Tibial artery (tissue), 4 donors: ENCODE data around the gene MROH9.
A peak's percentile ranks its signal among the peaks of the same experiment; 100 is the strongest.

ENCODE experiments used
- DNase-seq, 2 donors: peaks; one replicate each; pipeline ENCODE4 v3.0.0-alpha.2; 2019
- H3K27ac ChIP-seq, 2 donors: fragments of 200-600 bp; sonication (generic) in 1 of 2; 1 replicate in 1 of 2; 2 replicates in 1 of 2; pipeline ENCODE4 v1.5.1; 2018 to 2019; ENCODE audit warnings: mild to moderate bottlenecking in 1 of 2
- H3K27me3 ChIP-seq, 2 donors: fragments of 200-600 bp; sonication (generic) in 1 of 2; one replicate each; pipeline versions ENCODE4 v1.5.1 to v1.6.0; 2016 to 2019
- H3K36me3 ChIP-seq, 3 donors: fragments of 200-600 bp; sonication (generic) in 2 of 3; one replicate each; pipeline ENCODE4 v1.5.1; 2016 to 2019; ENCODE audit warnings: mild to moderate bottlenecking in 2 of 3
- H3K4me1 ChIP-seq, 4 donors: fragments of 200-600 bp; sonication (generic) in 2 of 4; 1 replicate in 3 of 4; 2 replicates in 1 of 4; pipeline ENCODE4 v1.5.1; 2016 to 2019
- H3K4me3 ChIP-seq, 2 donors: fragments of 200-600 bp; sonication (generic) in 1 of 2; 1 replicate in 1 of 2; 2 replicates in 1 of 2; pipeline ENCODE4 v1.5.1; 2018 to 2019; ENCODE audit warnings: mild to moderate bottlenecking in 2 of 2
- H3K9me3 ChIP-seq, 3 donors: fragments of 200-600 bp; sonication (generic) in 1 of 3; one replicate each; pipeline ENCODE4 v1.5.1; 2016 to 2019
- intact Hi-C: fragments of 100-400 bp; cut with DNase I; formaldehyde crosslinking; loops from one replicate; pipeline ENCODE4 v1.15.0; 2023; ENCODE audit warnings: low total_unique reads
- TF ChIP-seq, protein P1 (sequence below), 2 experiments: fragments of 200-600 bp in 1 of 2; fragments of 450-650 bp in 1 of 2; IDR thresholded peaks; one replicate each; pipeline ENCODE4 v1.5.1; 2017 to 2019; ENCODE audit warnings: antibody characterized with exemption in 2 of 2, mild to moderate bottlenecking in 1 of 2, moderate library complexity in 1 of 2

Gene MROH9

DNA sequence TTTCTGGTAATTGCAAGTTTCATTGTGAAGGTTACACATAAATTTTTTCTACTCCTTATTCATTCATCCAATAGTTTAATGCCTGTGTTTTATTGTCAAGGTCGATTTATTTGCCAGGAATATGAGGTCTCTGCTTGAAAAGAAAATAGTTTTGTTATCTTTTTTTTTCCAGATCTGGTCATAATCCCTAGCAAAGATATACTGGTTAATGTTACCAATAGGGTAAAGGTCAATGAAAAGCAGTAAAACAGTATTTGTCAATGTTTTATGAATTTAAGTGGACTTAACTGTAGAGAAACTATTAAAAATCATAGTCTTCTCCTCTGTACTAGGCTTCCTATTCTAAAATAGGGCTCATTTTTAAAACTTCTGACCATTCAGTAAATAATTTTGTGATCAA lies 147.3 kb downstream of the MROH9 start:
- intact Hi-C loops, result loop anchor here (5.0 kb wide), 1 partner anchor 145 kb away; no protein-coding TSS in a partner anchor
- peaks cover 0 to 16% (median 8%) of the 10 kb centered on the region in 4 donors for H3K4me1 ChIP-seq
- TF ChIP-seq, protein P1, sequence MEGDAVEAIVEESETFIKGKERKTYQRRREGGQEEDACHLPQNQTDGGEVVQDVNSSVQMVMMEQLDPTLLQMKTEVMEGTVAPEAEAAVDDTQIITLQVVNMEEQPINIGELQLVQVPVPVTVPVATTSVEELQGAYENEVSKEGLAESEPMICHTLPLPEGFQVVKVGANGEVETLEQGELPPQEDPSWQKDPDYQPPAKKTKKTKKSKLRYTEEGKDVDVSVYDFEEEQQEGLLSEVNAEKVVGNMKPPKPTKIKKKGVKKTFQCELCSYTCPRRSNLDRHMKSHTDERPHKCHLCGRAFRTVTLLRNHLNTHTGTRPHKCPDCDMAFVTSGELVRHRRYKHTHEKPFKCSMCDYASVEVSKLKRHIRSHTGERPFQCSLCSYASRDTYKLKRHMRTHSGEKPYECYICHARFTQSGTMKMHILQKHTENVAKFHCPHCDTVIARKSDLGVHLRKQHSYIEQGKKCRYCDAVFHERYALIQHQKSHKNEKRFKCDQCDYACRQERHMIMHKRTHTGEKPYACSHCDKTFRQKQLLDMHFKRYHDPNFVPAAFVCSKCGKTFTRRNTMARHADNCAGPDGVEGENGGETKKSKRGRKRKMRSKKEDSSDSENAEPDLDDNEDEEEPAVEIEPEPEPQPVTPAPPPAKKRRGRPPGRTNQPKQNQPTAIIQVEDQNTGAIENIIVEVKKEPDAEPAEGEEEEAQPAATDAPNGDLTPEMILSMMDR (IDR thresholded peaks at IDR 0.05), result no peak
- peak overlapping the region; percentile 61 to 68 for H3K27ac ChIP-seq
- no peaks in the 10 kb centered on the region for H3K36me3 ChIP-seq
- no peak overlapping the region for H3K4me3 ChIP-seq
- H3K9me3 ChIP-seq, result no peaks in the 10 kb centered on the region
- DNase-seq, result no peak
- H3K27me3 ChIP-seq, result no peaks in the 10 kb centered on the region

DNA sequence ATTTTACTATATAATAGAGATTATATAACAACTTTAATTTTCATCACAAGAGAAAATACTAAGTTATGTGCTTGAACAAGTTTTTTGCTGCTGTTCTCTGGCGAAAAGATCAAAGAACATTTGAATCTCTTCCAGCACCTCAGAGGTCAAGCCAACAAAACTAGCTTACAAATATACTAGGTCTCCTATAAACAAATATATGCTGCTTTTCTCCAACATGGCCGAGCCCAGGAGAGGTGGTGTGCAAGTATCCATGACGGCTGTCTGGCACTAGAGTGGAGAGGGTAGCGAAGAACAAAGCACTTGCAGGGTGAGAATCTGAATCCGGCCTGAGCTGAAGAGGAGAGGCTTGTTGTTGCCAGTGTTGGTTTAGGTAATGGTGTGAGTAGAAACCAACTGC lies 147.9 kb downstream of the MROH9 start:
- H3K4me3 ChIP-seq, result no peak overlapping the region
- no peaks in the 10 kb centered on the region for H3K27me3 ChIP-seq
- H3K27ac ChIP-seq, result peak overlapping the region; percentile 61 to 68
- H3K4me1 ChIP-seq, result peaks cover 0 to 16% (median 8%) of the 10 kb centered on the region in 4 donors
- intact Hi-C loops, result loop anchor here (5.0 kb wide), 1 partner anchor 144 kb away; no protein-coding TSS in a partner anchor
- H3K9me3 ChIP-seq, result no peaks in the 10 kb centered on the region
- DNase-seq, result no peak
- TF ChIP-seq, protein P1 (IDR thresholded peaks at IDR 0.05), result no peak
- H3K36me3 ChIP-seq, result no peaks in the 10 kb centered on the region

DNA sequence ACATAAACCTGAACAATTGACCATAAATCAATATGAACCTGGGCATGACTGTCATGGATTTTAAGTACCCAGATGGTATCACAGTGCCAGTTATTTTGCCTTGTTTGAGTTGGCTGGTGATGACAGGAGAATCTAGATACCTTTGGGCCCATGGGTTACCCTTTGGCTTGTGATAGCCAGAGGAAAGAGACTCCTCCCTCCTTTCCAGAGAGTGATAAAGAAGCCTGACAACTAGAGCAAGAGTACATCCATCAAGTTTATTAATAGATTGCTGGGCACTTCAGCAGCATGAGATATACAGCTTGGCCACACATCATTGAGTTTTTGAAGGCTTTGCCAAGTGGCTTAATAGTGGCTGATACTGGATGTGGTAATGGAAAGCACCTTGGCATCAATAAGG lies 148.8 kb downstream of the MROH9 start:
- TF ChIP-seq, protein P1 (IDR thresholded peaks at IDR 0.05), result no peak
- Histone ChIP-seq H3K9me3 (no peaks in the 10 kb centered on the region), H3K27me3 (no peaks in the 10 kb centered on the region), H3K4me3 (no peak overlapping the region), H3K27ac (no peak overlapping the region), H3K4me1 (peaks cover 0 to 16% (median 8%) of the 10 kb centered on the region in 4 donors), H3K36me3 (no peaks in the 10 kb centered on the region)
- DNase-seq, result no peak
- intact Hi-C loops, result loop anchor here (5.0 kb wide), 1 partner anchor 143 kb away; no protein-coding TSS in a partner anchor

DNA sequence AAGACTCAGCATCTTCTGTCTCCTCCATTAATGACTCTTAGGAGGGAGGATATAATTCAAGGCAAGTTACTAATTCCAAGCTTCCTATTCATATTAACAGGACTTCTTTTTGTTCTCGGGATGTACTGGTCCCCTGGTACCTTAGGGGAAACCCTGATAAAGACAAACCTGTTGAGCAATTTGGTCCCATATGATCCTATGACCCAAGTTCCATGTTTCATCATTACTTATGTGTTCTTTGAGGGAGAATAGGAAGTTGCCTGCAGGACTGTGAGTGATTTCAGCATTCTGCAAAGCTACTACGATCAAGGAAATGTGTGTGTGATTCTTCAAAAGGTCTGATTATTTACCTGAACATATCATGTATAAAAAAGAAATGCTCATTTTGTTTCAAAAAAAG lies 149.5 kb downstream of the MROH9 start:
- intact Hi-C loops, result loop anchor here (5.0 kb wide), 1 partner anchor 142 kb away; no protein-coding TSS in a partner anchor
- Histone ChIP-seq H3K27ac (no peak overlapping the region), H3K36me3 (no peaks in the 10 kb centered on the region), H3K27me3 (no peaks in the 10 kb centered on the region), H3K4me3 (no peak overlapping the region), H3K9me3 (no peaks in the 10 kb centered on the region), H3K4me1 (peaks cover 0 to 16% (median 8%) of the 10 kb centered on the region in 4 donors)
- TF ChIP-seq, protein P1 (IDR thresholded peaks at IDR 0.05), result no peak
- DNase-seq, result no peak

DNA sequence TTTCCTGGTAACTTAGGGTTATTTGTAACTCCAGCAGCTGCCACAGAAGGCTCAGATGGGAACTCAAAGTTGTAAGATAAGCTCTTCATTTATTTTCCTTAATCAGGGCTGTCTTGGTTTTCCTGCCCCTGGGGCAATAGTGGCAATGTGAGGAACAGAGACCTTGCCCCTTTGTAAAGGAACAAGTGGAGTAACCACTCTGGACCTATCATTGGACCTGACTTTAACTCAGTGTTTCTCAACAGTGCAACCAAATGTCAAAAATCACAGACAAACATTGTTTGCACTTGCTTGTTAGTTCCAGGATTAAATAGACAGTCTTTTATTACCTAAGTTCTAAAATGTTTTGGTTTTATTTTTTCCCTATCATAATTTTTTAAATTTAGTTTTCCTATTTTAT lies 152.6 kb downstream of the MROH9 start:
- Histone ChIP-seq H3K4me3 (no peak overlapping the region), H3K9me3 (no peaks in the 10 kb centered on the region), H3K27ac (no peak overlapping the region), H3K27me3 (no peaks in the 10 kb centered on the region), H3K36me3 (no peaks in the 10 kb centered on the region), H3K4me1 (peaks cover 0 to under 1% (median 0%) of the 10 kb centered on the region in 4 donors)
- TF ChIP-seq, protein P1 (IDR thresholded peaks at IDR 0.05), result no peak
- intact Hi-C loops, result no loop called here
- no peak for DNase-seq

DNA sequence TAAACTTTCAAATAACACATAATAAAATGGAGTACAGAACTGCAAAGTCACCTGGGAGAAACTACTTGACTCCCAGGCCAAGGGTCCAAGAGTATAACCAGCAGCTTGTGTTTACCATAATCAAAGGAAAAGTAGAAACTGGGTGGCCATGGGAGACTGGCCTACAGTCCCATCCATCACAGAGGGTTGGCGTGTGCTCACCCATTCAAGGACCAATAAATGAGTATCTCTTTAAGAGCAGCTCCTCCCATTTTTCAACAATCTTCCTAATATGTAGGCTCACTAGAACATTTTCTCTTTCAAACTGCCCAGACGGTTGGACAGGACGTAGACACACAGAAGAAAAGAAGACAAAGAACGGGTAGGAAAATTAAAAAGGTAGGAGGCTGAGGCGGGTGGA lies 155.3 kb downstream of the MROH9 start, which contains the start of gene FMO3:
Gene FMO3, plus strand, starts transcription at position 302 of the 400 bp plus-strand sequence. CDS start 1,754 bp downstream, outside the sequence.
- H3K27me3 ChIP-seq, result no peaks in the 10 kb centered on the region
- H3K4me3 ChIP-seq, result no peak within 1 kb of the TSS
- H3K27ac ChIP-seq, result no peak within 1 kb of the TSS
- TF ChIP-seq, protein P1 (IDR thresholded peaks at IDR 0.05), result no peak
- no peaks in the 10 kb centered on the region for H3K9me3 ChIP-seq
- DNase-seq, result no peak
- H3K36me3 ChIP-seq, result no peaks in the 10 kb centered on the region
- intact Hi-C loops, result no loop called here
- no peaks in the 10 kb centered on the region for H3K4me1 ChIP-seq
